ENCODE measurements around the gene TBC1D4. TPM values are rescaled to one million over a fixed set of nuclear protein-coding genes. Genes with fewer than 3 reads are reported as not detected.
A peak's percentile ranks its signal among the peaks of the same experiment; 100 is the strongest.

The TBC1D4 gene
- total RNA-seq, 4 donors from 2014 or later, result 31.0 to 91.3 (median 46.1) TPM

DNA sequence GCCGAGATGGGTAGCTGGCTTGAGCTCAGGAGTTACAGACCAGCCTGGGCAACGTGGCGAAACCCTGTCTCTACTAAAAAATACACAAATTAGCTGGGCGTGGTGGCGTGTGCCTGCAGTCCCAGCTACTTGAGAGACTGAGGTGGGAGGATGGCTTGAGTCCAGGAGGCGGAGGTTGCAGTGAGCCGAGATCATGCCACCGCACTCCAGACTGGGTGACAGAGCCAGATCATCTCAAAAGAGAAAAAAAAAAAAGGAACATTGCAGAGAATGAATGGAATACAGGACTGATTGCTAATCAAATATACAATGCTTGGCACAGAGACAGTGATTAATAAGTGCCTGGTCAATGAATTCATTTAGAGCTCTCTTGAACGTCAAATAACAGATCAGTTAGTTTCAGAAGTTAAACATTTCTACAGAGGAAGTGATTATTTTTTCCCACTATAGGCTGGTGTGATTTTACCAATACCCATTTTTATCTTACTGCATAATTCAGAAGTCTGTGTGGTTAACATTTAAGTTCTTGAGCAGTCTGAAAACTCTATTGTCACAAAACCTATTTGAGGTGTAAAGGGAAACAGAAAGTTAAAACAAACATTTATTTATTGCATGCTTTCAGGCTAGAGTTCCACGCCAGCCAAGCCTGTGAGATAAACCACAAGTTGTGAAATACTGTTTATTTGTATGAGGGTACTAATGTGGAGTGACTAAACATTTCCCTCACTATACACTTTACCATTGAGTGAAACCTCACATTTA, 7.7 kb upstream of the TBC1D4 start:
- intact Hi-C loops (cut with DNase I; ENCODE audit: low total_unique reads), result loop anchor here (10.0 kb wide), 1 partner anchor 55 kb away; the partner anchor contains the start of gene UCHL3
- Histone ChIP-seq H3K4me3 (peak overlapping the region in 1 of 4 donors; percentile 16), H3K27me3 (peaks cover 9% of the 10 kb centered on the region), H3K27ac (no peak overlapping the region), H3K36me3 (no peaks in the 10 kb centered on the region), H3K4me1 (peaks cover 0 to 7% (median 4%) of the 10 kb centered on the region in 4 donors), H3K9me3 (no peaks in the 10 kb centered on the region)
- in situ Hi-C loops (cut with MboI; ENCODE audit: low pct_ligation_motif_present in 1 of 4, low pct_unique_long_range_greater_than_20kb in 1 of 4, low sequenced_read_pairs in 3 of 4), result loop anchor here in 3 of 4 donors (10.0 to 25.0 kb wide), 3 partner anchors 55 to 127 kb away; partner anchors contain the start of gene UCHL3 (in 1 of the 3)
- peak; percentile 27 for DNase-seq
- 6 to 43% methylated on average over 10 of the region's 10 CpGs for WGBS, 2 donors (ENCODE audit: low coverage in 1 of 2)
- no peak for TF ChIP-seq POLR2AphosphoS5 (IDR thresholded peaks at IDR 0.05)
- TF ChIP-seq, protein P1, sequence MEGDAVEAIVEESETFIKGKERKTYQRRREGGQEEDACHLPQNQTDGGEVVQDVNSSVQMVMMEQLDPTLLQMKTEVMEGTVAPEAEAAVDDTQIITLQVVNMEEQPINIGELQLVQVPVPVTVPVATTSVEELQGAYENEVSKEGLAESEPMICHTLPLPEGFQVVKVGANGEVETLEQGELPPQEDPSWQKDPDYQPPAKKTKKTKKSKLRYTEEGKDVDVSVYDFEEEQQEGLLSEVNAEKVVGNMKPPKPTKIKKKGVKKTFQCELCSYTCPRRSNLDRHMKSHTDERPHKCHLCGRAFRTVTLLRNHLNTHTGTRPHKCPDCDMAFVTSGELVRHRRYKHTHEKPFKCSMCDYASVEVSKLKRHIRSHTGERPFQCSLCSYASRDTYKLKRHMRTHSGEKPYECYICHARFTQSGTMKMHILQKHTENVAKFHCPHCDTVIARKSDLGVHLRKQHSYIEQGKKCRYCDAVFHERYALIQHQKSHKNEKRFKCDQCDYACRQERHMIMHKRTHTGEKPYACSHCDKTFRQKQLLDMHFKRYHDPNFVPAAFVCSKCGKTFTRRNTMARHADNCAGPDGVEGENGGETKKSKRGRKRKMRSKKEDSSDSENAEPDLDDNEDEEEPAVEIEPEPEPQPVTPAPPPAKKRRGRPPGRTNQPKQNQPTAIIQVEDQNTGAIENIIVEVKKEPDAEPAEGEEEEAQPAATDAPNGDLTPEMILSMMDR (IDR thresholded peaks at IDR 0.05), result no peak
- no peak for TF ChIP-seq POLR2A (IDR thresholded peaks at IDR 0.05)
- no peak for TF ChIP-seq EP300 (IDR thresholded peaks at IDR 0.05; ENCODE audit: low read depth)

DNA sequence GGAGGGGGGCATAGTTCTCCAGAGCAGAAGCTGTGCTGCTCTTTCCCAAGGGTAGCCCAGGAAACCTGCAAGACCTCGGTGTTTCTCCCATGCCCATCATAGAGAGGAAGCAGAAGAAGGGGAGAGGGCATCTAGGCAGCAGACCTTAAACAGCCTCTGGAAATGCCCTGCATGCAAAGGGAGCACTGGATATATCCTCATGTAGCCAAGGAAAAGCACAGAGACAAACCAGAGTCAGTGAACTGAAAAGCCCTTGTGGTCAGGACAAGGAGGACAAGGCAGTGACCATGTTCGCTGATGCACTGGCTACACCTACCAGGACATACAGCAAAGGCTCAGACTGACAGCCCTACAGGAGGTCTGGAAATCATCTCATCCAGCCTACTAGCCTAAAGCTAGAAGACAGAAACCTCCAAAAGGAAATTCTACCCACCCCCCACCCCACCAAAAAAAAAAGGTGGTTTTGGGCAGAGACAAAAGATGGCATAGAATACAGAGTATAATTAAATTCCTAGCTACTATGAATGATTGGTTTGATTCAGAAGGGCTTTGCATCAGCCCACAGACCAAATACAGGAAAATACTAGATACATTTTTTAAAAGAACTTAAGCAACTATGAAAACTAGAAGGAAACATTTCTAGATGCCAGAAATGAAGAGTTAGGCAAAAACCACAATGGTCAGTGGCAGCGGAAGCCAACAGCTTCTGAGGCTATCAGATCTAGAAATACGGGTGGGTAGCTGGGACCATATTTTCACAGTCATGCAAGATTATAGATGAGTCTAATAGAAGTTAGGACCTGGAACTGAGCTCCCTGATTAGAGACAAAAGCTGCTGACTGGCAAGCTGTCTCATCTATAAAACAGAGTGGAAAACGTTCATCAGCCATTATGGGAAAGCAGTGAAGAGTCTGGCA, 4.4 kb upstream of the TBC1D4 start:
- Histone ChIP-seq H3K27ac (no peak overlapping the region), H3K4me1 (peaks cover 0 to 14% (median 6%) of the 10 kb centered on the region in 4 donors), H3K27me3 (peaks cover 9% of the 10 kb centered on the region), H3K9me3 (no peaks in the 10 kb centered on the region), H3K4me3 (no peak overlapping the region), H3K36me3 (no peaks in the 10 kb centered on the region)
- no peak for DNase-seq
- intact Hi-C loops (cut with DNase I; ENCODE audit: low total_unique reads) (loop anchor here (10.0 kb wide), 1 partner anchor 58 kb away; the partner anchor contains the start of gene UCHL3), in situ Hi-C loops (cut with MboI; ENCODE audit: low pct_ligation_motif_present in 1 of 4, low pct_unique_long_range_greater_than_20kb in 1 of 4, low sequenced_read_pairs in 3 of 4) (loop anchor here in 3 of 4 donors (10.0 to 25.0 kb wide), 3 partner anchors 58 to 124 kb away; partner anchors contain the start of gene UCHL3 (in 1 of the 3))
- TF ChIP-seq, protein P1 (IDR thresholded peaks at IDR 0.05), result no peak
- TF ChIP-seq EP300 (IDR thresholded peaks at IDR 0.05; ENCODE audit: low read depth), result no peak
- TF ChIP-seq POLR2AphosphoS5 (IDR thresholded peaks at IDR 0.05), result no peak
- no peak for TF ChIP-seq POLR2A (IDR thresholded peaks at IDR 0.05)
- 25 to 54% methylated on average over 2 to 5 of the region's 5 CpGs for WGBS, 2 donors (ENCODE audit: low coverage in 1 of 2)

DNA sequence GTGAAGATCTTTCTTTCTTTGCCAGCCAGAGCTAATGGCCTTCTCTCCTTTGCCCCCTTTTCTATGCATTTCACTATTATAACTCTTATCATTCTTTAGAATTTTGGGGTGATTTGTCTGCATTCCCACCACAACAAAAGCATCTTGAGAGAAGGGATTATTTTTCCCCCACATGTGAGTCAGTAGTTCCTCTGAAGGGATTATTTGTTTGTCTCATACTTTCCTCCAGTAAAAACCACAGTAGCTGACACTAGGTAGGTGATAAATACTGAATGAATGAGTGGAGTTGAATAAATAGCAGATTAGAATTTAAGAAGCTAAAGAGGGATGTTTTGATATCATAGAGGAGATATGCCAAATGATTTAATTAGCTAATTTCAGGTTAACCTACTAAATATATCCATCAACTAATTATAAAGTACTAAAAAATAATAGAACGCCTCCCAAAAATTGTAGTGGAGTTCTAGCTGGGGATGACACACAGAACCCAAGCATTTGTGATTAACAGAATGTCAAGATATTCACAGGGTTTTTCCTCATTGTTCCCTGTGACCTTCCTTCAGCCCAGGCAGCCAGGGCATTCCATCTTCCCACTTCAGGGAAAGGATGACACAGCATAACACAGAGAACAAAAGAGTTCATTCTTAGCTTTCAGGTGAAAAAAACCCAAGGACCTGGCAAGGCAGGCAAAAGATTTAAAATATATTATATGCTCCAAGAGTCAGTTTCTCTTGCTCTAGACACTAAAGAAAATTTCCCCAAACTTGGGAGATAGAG, 3.5 kb upstream of the TBC1D4 start:
- Histone ChIP-seq H3K9me3 (no peaks in the 10 kb centered on the region), H3K4me1 (peaks cover 0 to 14% (median 8%) of the 10 kb centered on the region in 4 donors), H3K4me3 (no peak overlapping the region), H3K27ac (no peak overlapping the region), H3K36me3 (no peaks in the 10 kb centered on the region), H3K27me3 (peaks cover 9% of the 10 kb centered on the region)
- intact Hi-C loops (cut with DNase I; ENCODE audit: low total_unique reads), result loop anchor here (10.0 kb wide), 1 partner anchor 59 kb away; the partner anchor contains the start of gene UCHL3
- WGBS, 2 donors (ENCODE audit: low coverage in 1 of 2), result 84 to 93% methylated on average over 1 of the region's 1 CpG
- in situ Hi-C loops (cut with MboI; ENCODE audit: low pct_ligation_motif_present in 1 of 4, low pct_unique_long_range_greater_than_20kb in 1 of 4, low sequenced_read_pairs in 3 of 4), result loop anchor here in 3 of 4 donors (10.0 to 25.0 kb wide), 3 partner anchors 59 to 123 kb away; partner anchors contain the start of gene UCHL3 (in 1 of the 3)
- TF ChIP-seq POLR2AphosphoS5 (IDR thresholded peaks at IDR 0.05) (no peak), EP300 (IDR thresholded peaks at IDR 0.05; ENCODE audit: low read depth) (no peak), POLR2A (IDR thresholded peaks at IDR 0.05) (no peak)
- TF ChIP-seq, protein P1 (IDR thresholded peaks at IDR 0.05), result no peak
- DNase-seq, result no peak
